GM12873 (cell line): ENCODE results near the gene GSS.

ENCODE experiments used
- CTCF ChIP-seq: IDR thresholded peaks from 2 replicates; pipeline ENCODE4 v1.5.1; 2012; ENCODE audit warnings: low read depth, mild to moderate bottlenecking, moderate library complexity, low read length, control low read depth; ENCODE audit not compliant: insufficient read depth; ENCODE audit errors: missing control alignments

GSS gene

GRCh38 chr20:34996243-34997028, 40.8 kb upstream of the GSS start:
- TF ChIP-seq CTCF, result no peak

GRCh38 chr20:34995696-34996095, 40.1 kb upstream of the GSS start:
- no peak for TF ChIP-seq CTCF

GRCh38 chr20:34995192-34995591, 39.6 kb upstream of the GSS start:
- no peak for TF ChIP-seq CTCF

GRCh38 chr20:34994509-34995131, 39.0 kb upstream of the GSS start:
- no peak for TF ChIP-seq CTCF

GRCh38 chr20:34993941-34994508, 38.4 kb upstream of the GSS start:
- TF ChIP-seq CTCF, result no peak

GRCh38 chr20:34992751-34993417, 37.3 kb upstream of the GSS start:
- TF ChIP-seq CTCF, result no peak

- TF ChIP-seq CTCF, result no peak
These were observed 35.1 kb upstream of the GSS start for GRCh38 chr20:34990661-34991214.
